Stimulated activated naive B cell treated with anti-CD40 and anti-IgM and Interleukin-4, amounts not matched to agents 10 μg/mL and 1 μg/mL and 100 μg/mL, for 72 hours (primary cell): Measurements from ENCODE around the gene MYH11.

Experiments used
- ATAC-seq, 2 donors: fragments of 150-1000 bp; cut with Tn5 transposase; replicated peaks; 2 replicates each; pipeline ENCODE4 v1.10.0; 2021; ENCODE audit warnings: moderate library complexity in 1 of 2
- DNase-seq: peaks from one replicate; pipeline ENCODE4 v3.0.0; 2021
- H3K27ac Mint-ChIP-seq: one replicate; pipeline ENCODE4 v1.8.0; 2022; ENCODE audit warnings: mild to moderate bottlenecking, mixed read lengths
- H3K27me3 Mint-ChIP-seq, 2 donors: one replicate each; pipeline ENCODE4 v1.8.0; 2022; ENCODE audit warnings: mixed read lengths in 2 of 2
- H3K36me3 Mint-ChIP-seq, 2 donors: one replicate each; pipeline ENCODE4 v1.8.0; 2022; ENCODE audit warnings: mixed read lengths in 2 of 2, mild to moderate bottlenecking in 1 of 2
- H3K4me1 Mint-ChIP-seq, 2 donors: one replicate each; pipeline ENCODE4 v1.8.0; 2022; ENCODE audit warnings: mixed read lengths in 2 of 2, mild to moderate bottlenecking in 1 of 2
- H3K4me3 Mint-ChIP-seq, 2 donors: one replicate each; pipeline ENCODE4 v1.8.0; 2022; ENCODE audit warnings: mild to moderate bottlenecking in 2 of 2, mixed read lengths in 2 of 2, moderate library complexity in 1 of 2
- H3K9me3 Mint-ChIP-seq, 2 donors: one replicate each; pipeline ENCODE4 v1.8.0; 2022; ENCODE audit warnings: mixed read lengths in 2 of 2, mild to moderate bottlenecking in 1 of 2

MYH11 gene

DNA sequence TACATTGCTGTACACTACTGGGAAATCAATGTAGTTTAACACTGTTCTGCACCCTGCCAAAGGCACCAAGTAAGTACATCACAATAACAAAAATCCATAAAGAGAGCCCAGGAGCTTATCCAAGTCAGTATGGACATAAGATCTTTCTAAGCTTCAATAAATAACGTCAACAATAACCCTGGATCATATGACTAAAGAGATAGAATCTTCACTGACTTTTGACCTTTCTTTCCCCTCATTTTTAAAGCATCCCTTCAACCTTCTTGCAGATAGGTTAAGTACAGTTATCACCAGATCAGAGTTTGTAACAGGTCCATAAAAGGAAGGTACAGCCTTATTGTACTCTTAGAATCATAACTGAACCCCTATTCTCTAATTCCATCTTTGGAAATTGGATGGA lies 29.2 kb upstream of the MYH11 start:
- Mint-ChIP-seq H3K36me3 (peaks cover 12 to 20% of the 10 kb centered on the region in 2 donors), H3K4me1 (peaks cover 14 to 20% of the 10 kb centered on the region in 2 donors), H3K27me3 (no peaks in the 10 kb centered on the region), H3K27ac (peak overlapping the region; percentile 65), H3K9me3 (no peaks in the 10 kb centered on the region), H3K4me3 (no peak overlapping the region)
- DNase-seq = no peak
- no peak for ATAC-seq

DNA sequence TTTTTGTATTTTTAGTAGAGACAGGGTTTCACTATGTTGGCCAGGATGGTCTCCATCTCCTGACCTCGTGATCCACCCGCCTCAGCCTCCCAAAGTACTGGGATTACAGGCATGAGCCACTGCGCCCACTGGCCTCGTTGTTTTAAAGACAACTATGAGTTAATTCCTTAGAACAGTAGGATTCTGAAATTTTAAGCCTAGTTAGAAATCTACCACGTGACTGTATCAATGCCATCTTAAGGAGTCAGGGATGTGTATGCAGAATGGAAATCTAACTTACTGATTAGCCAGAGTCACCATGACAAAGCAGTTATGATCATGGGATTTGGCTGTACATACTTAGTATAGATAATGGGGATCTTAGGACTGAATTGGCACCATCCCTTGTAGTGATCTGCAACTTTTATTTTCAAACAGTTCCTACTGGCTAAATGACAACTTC lies 28.8 kb upstream of the MYH11 start:
- Mint-ChIP-seq H3K27me3 (no peaks in the 10 kb centered on the region), H3K4me3 (no peak overlapping the region), H3K4me1 (peaks cover 14 to 20% of the 10 kb centered on the region in 2 donors), H3K9me3 (no peaks in the 10 kb centered on the region), H3K27ac (no peak overlapping the region), H3K36me3 (peaks cover 12 to 20% of the 10 kb centered on the region in 2 donors)
- no peak for DNase-seq
- ATAC-seq = no peak

DNA sequence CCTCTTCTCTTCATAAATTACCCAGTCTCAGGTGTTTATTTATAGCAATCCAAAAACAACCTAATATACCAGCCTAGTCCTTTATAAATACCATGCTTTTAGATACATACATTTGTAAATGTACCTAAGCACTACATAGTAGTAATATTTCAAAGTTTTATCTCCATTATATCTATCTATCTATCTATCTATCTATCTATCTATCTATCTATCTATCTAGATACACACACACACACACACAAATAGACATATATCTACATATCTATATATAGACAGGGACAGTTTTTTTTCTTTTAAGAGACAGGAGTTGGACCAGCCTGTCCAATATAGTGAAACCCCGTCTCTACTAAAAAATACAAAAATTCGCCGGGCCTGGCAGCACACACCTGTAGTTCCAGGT lies 25.7 kb upstream of the MYH11 start:
- peaks cover 20 to 25% of the 10 kb centered on the region in 2 donors for H3K4me1 Mint-ChIP-seq
- no peak overlapping the region for H3K4me3 Mint-ChIP-seq
- peaks cover 19 to 33% of the 10 kb centered on the region in 2 donors for H3K36me3 Mint-ChIP-seq
- H3K27me3 Mint-ChIP-seq = no peaks in the 10 kb centered on the region
- H3K27ac Mint-ChIP-seq = peak overlapping the region; percentile 1
- DNase-seq (no peak), ATAC-seq (no peak)
- H3K9me3 Mint-ChIP-seq = no peaks in the 10 kb centered on the region

DNA sequence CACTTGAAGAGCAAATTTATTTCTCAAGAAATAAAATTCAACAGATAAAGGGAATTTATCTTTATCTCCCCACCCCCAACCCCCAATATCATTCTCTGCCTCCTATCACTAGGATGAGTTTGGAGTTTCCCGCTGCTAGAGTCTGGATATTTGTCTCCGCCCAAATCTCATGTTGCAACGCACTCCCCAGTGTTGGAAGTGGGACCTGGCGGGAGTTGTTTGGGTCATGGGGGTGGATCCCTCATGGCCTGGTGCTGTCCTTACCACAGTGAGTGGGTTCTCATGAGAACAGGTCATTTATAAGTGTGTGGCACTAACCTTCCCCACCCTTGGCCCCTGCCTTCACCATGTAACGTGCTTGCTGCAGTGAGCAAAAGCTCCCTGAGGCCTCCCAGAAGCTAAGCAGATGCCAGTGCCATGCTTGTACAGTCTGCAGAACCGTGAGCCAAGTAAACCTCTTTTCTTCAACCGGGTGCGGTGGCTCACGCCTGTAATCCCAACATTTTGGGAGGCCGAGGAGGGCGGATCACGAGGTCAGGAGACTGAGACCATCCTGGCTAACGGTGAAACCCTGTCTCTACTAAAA lies 25.1 kb upstream of the MYH11 start:
- H3K9me3 Mint-ChIP-seq = no peaks in the 10 kb centered on the region
- DNase-seq (no peak), ATAC-seq (no peak)
- no peaks in the 10 kb centered on the region for H3K27me3 Mint-ChIP-seq
- peaks cover 17 to 19% of the 10 kb centered on the region in 2 donors for H3K4me1 Mint-ChIP-seq
- H3K4me3 Mint-ChIP-seq = no peak overlapping the region
- H3K36me3 Mint-ChIP-seq = peaks cover 19 to 34% of the 10 kb centered on the region in 2 donors
- no peak overlapping the region for H3K27ac Mint-ChIP-seq

DNA sequence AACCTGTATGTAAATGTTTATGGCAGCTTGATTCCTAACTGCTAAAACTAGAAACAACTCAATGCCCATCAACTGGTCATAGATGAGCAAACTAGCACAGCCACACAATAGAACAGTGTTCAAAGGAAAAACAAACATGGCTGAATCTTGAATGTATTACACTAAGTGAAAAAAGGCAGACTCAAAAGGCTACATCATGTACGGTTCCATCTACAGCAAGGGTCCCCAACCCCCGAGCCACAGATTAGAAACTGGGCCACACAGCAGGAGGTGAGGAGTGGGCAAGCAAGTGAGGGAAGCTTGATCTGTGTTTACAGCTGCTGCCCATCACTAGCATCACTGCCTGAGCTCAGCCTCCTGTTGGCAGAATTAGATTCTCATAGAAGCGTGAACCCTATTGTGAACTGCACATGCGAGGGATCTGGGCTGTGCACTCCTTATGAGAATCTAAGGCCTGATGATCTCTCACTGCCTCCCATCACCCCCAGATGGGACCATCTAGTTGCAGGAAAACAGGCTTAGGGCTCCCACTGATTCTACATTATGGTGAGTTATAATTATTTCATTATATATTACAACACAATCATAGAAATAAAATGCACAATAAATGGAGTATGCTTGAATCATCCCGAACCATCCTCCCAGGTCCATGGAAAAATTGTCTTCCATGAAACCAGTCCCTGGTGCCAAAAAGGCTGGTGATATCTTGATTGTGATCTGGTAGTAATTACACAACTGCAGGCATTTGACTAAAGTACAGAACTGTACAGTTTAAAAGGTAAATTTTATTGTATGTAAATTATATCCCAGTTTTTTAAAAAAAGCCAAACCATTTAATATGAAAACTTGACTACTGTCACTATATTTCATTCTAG lies 23.8 kb upstream of the MYH11 start:
- H3K4me1 Mint-ChIP-seq = peaks cover 9 to 10% of the 10 kb centered on the region in 2 donors
- H3K36me3 Mint-ChIP-seq = peaks cover 18 to 26% of the 10 kb centered on the region in 2 donors
- no peak overlapping the region for H3K4me3 Mint-ChIP-seq
- ATAC-seq = no peak
- H3K27ac Mint-ChIP-seq = no peak overlapping the region
- no peaks in the 10 kb centered on the region for H3K9me3 Mint-ChIP-seq
- no peaks in the 10 kb centered on the region for H3K27me3 Mint-ChIP-seq
- no peak for DNase-seq

DNA sequence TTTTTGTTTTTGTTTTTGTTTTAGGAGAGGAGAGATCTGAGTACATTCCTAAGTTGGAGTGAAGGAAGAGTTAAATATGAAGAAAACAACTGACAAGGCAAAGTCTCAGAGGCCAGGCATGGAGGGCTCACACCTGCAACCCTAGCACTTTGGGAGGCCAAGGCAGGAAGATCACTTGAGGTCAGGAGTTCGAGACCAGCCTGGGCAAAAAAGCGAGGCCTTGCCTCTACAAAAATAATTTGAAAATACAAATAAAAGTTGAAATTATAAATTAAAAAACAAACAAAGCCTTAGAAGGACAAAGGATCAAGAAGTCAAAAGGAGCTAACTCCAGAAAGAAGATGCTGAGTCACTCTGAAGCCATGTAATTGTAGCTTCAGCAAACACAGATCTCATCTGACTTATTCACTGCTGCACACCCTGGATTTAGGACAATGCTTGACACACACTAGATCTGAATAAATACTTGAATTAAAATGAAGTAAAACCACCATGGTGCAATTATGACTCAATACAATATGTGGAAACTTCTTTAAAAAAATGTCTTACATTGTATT lies 22.5 kb upstream of the MYH11 start:
- Mint-ChIP-seq H3K9me3 (no peaks in the 10 kb centered on the region), H3K27ac (no peak overlapping the region), H3K4me3 (no peak overlapping the region), H3K36me3 (peaks cover 22 to 30% of the 10 kb centered on the region in 2 donors), H3K27me3 (no peaks in the 10 kb centered on the region), H3K4me1 (peaks cover 7 to 11% of the 10 kb centered on the region in 2 donors)
- DNase-seq = no peak
- no peak for ATAC-seq

DNA sequence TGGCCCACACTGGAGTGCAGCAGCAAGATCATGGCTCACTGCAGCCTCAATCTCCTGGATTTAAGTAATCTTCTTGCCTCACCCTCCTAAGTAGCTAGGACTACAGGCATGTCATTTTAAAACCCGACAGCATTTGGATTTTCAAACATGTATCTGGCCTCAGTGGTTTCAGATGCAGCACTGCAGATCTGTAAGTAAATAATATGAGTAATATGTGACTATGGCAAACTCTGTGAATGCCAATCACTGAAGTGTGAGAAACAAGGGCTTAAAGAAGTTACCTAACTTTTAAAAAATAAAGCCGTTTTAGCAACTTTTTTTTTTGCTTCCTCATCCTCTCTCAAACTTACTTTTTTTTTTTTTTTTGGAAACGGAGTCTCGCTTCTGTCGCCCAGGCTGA lies 19.7 kb upstream of the MYH11 start:
- Mint-ChIP-seq H3K36me3 (peaks cover 23 to 28% of the 10 kb centered on the region in 2 donors), H3K27me3 (no peaks in the 10 kb centered on the region), H3K4me3 (no peak overlapping the region), H3K9me3 (no peaks in the 10 kb centered on the region), H3K27ac (peak overlapping the region; percentile 77), H3K4me1 (peaks cover 6 to 11% of the 10 kb centered on the region in 2 donors)
- DNase-seq (no peak), ATAC-seq (no peak)

DNA sequence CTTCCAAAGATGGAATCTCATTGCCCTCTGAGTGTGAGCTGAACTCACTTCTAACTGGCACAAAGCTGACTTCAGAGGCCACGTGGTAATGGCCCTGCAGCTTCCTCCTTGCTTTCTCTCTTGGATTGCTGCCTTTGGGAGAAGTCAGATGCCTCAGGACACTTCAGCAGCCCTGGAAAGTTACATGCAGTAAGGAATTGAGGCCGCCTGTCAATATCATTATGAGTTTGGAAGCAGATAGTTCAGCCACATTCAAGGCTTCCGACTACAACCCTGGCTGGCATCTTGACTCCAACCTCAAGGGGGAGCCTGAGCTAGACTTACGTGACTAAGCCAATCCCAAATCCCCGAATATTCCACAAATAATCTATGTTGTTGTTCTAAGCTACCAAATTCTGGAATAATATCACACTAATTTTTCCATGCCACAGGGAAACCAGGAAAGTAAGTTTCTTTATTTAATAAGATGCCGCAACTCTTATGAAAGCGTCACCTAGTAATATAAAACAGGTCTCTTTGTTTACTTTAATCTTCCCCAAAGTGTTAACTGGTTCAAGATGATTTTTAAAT lies 18.0 kb upstream of the MYH11 start:
- H3K27ac Mint-ChIP-seq = peak overlapping the region; percentile 56
- peaks cover 6 to 11% of the 10 kb centered on the region in 2 donors for H3K4me1 Mint-ChIP-seq
- H3K9me3 Mint-ChIP-seq = no peaks in the 10 kb centered on the region
- DNase-seq (no peak), ATAC-seq (no peak)
- H3K4me3 Mint-ChIP-seq = no peak overlapping the region
- peaks cover 24 to 31% of the 10 kb centered on the region in 2 donors for H3K36me3 Mint-ChIP-seq
- H3K27me3 Mint-ChIP-seq = no peaks in the 10 kb centered on the region

DNA sequence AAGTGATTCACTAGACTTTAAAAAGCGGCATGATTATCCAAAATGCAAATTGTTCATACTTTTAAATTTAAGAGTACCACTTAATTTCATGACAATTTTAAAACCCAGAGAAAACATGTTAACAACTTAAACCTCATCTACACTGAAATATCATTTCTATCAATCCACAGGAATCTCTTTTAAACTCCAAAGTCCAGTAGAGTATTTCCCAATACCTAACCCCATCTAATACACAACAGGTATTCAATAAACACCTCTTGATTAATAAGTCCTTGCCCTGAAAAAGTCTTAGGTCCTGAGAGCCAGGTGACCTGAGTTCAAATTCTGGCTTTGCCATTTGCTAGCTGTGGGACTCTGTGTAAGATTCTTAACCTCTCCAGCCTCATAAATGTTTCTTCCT lies 16.9 kb upstream of the MYH11 start:
- ATAC-seq (no peak), DNase-seq (no peak)
- Mint-ChIP-seq H3K9me3 (no peaks in the 10 kb centered on the region), H3K4me3 (no peak overlapping the region), H3K4me1 (peaks cover 3 to 6% of the 10 kb centered on the region in 2 donors), H3K27me3 (no peaks in the 10 kb centered on the region), H3K27ac (no peak overlapping the region), H3K36me3 (peaks cover 29 to 31% of the 10 kb centered on the region in 2 donors)

DNA sequence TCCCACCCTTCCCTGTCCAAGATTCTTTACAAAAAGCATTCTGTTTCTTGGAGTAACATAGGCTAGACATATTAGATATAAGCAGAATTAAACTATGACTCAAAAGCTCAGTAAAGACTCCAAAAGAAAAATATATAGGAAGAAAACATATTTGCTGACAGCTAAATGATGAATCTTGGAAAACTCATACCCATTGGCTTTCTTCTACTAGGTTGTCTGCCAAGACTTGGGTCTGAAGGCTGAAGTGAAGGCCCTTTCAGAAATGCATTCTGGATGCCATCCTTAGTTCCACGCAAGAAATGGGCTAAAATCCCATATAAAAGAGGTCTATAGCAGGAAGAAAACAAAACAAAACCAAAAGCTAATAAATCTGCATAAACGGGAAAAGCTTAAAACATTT lies 16.5 kb upstream of the MYH11 start:
- H3K4me1 Mint-ChIP-seq = peaks cover 3 to 5% of the 10 kb centered on the region in 2 donors
- DNase-seq = no peak
- no peak overlapping the region for H3K4me3 Mint-ChIP-seq
- ATAC-seq = no peak
- H3K27me3 Mint-ChIP-seq = no peaks in the 10 kb centered on the region
- H3K27ac Mint-ChIP-seq = no peak overlapping the region
- H3K36me3 Mint-ChIP-seq = peaks cover 29 to 30% of the 10 kb centered on the region in 2 donors
- H3K9me3 Mint-ChIP-seq = no peaks in the 10 kb centered on the region

DNA sequence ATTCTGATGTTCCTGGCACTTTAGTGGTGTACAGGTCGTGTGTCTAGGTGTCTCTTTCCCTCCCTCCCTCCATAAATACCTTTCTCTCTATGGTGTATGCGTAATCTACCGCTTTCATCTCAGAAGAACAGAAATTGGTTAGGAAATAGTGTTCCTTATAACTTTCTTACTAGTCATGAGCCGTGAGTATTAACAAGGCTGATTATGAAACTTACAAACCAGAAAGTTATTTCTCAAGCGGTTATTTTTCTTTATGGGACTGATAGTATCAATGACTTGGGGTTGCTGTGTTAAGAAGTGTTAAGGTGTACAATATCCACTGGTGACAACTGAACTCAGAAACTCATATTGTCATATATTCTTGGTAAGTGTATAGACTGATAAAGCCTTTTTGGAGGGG lies 13.2 kb upstream of the MYH11 start:
- Mint-ChIP-seq H3K27ac (no peak overlapping the region), H3K4me1 (peaks cover 0 to 5% of the 10 kb centered on the region in 2 donors), H3K36me3 (peaks cover 30 to 31% of the 10 kb centered on the region in 2 donors), H3K9me3 (no peaks in the 10 kb centered on the region), H3K27me3 (no peaks in the 10 kb centered on the region), H3K4me3 (no peak overlapping the region)
- DNase-seq (no peak), ATAC-seq (no peak)

DNA sequence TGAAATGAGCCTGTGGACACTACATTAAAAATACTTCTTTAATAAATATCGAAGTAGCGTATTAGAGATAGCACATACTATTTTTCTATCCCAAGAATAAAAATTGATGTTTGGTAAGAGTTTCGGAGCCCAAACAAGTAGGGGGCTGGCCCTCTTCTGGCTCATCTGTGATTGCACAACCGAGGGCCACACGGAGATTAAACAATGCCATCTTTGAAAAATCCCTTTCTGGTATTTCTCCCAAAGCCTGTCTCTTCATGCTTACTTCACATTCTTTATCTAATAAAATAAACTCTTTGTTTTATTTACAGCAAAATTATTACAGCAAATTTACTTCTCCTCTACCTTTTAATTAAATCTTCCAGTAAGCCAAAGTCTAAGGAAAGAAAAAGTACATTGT lies 9.6 kb upstream of the MYH11 start:
- no peak for DNase-seq
- Mint-ChIP-seq H3K27ac (no peak overlapping the region), H3K36me3 (peaks cover 18 to 20% of the 10 kb centered on the region in 2 donors), H3K9me3 (no peaks in the 10 kb centered on the region), H3K4me3 (no peak overlapping the region), H3K27me3 (no peaks in the 10 kb centered on the region), H3K4me1 (no peaks in the 10 kb centered on the region)
- no peak for ATAC-seq

DNA sequence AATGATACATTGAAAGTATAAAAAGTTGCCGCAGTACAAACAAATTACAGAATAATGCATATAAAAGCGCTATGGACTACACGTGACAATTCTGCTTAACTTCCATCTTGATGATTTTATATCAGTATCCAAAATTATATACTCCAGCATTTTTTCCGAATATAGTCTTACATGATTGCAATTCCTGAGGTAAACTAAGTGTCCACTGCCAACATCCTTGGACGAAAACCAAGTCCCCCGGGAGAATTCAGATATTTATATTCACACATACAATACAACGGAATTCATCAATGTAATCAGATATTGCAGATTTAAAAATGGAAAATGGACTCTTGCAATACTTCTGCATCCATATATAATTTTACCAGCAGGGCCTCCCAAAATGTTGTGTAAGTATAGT lies 8.9 kb upstream of the MYH11 start:
- Mint-ChIP-seq H3K9me3 (no peaks in the 10 kb centered on the region), H3K4me1 (no peaks in the 10 kb centered on the region), H3K36me3 (peaks cover 18 to 20% of the 10 kb centered on the region in 2 donors), H3K27ac (no peak overlapping the region), H3K27me3 (no peaks in the 10 kb centered on the region), H3K4me3 (no peak overlapping the region)
- DNase-seq = no peak
- no peak for ATAC-seq

DNA sequence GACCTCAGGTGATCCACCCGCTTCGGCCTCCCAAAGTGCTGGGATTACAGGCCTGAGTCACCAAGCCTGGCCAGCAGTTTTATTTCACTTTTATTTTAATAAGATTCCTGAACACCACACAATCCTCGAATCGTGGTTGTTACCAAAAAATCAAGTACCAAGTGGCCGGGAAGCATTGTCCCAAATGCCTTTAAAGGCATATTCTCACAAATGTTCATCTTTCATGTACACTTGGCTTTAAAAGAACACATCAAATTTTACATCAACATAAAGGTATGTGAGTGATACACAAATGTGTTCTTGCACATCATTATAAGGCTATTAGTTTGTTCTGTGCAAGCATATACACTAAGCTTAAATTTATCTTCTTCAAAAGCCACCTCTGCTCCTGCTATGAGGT lies 8.1 kb upstream of the MYH11 start:
- no peaks in the 10 kb centered on the region for H3K9me3 Mint-ChIP-seq
- no peak for DNase-seq
- peaks cover 16 to 18% of the 10 kb centered on the region in 2 donors for H3K36me3 Mint-ChIP-seq
- H3K4me3 Mint-ChIP-seq = no peak overlapping the region
- H3K27me3 Mint-ChIP-seq = no peaks in the 10 kb centered on the region
- no peak overlapping the region for H3K27ac Mint-ChIP-seq
- no peak for ATAC-seq
- no peaks in the 10 kb centered on the region for H3K4me1 Mint-ChIP-seq
